ENCODE measurements around the gene LARP4B. TPM values are rescaled to one million over a fixed set of nuclear protein-coding genes. Genes with fewer than 3 reads are reported as not detected.

The LARP4B gene
- polyA plus RNA-seq, 1 donor from 2014 or later: 14.2 TPM

- no peaks in the 10 kb centered on the region for H3F3A ChIP-seq (ENCODE audit: insufficient read depth, low read length, poor library complexity, severe bottlenecking)
- peaks cover 68% of the 10 kb centered on the region for H3K79me2 ChIP-seq (replicated peaks; ENCODE audit: insufficient read depth, low read length)
- H3K4me3 ChIP-seq (ENCODE audit: low read length): no peak overlapping the region
- H3K27ac ChIP-seq (ENCODE audit: low read length): no peak overlapping the region
- no peak overlapping the region for H2AFZ ChIP-seq (ENCODE audit: low read depth, low read length)
- no peak overlapping the region for H3K4me2 ChIP-seq (ENCODE audit: low read length)
- no peaks in the 10 kb centered on the region for H3K27me3 ChIP-seq (ENCODE audit: insufficient read depth, low read depth, low read length)
- no peaks in the 10 kb centered on the region for H3K9me3 ChIP-seq (ENCODE audit: low read length)
- TF ChIP-seq MXI1 (conservative IDR thresholded peaks at IDR 0.05; ENCODE audit: poor library complexity, severe bottlenecking) (no peak), REST (IDR thresholded peaks at IDR 0.05; ENCODE audit: borderline replicate concordance) (no peak), SMC3 (conservative IDR thresholded peaks at IDR 0.05; ENCODE audit: poor library complexity) (no peak), EZH2 (IDR thresholded peaks at IDR 0.05; ENCODE audit: borderline replicate concordance, insufficient read depth, low read length, poor library complexity, severe bottlenecking) (no peak), RAD21 (conservative IDR thresholded peaks at IDR 0.05) (no peak), TAF1 (IDR thresholded peaks at IDR 0.05; ENCODE audit: low read depth) (no peak), EP300 (conservative IDR thresholded peaks at IDR 0.05; ENCODE audit: poor library complexity, severe bottlenecking) (no peak), POLR2AphosphoS5 (IDR thresholded peaks at IDR 0.05) (no peak)
- TF ChIP-seq, protein P1, sequence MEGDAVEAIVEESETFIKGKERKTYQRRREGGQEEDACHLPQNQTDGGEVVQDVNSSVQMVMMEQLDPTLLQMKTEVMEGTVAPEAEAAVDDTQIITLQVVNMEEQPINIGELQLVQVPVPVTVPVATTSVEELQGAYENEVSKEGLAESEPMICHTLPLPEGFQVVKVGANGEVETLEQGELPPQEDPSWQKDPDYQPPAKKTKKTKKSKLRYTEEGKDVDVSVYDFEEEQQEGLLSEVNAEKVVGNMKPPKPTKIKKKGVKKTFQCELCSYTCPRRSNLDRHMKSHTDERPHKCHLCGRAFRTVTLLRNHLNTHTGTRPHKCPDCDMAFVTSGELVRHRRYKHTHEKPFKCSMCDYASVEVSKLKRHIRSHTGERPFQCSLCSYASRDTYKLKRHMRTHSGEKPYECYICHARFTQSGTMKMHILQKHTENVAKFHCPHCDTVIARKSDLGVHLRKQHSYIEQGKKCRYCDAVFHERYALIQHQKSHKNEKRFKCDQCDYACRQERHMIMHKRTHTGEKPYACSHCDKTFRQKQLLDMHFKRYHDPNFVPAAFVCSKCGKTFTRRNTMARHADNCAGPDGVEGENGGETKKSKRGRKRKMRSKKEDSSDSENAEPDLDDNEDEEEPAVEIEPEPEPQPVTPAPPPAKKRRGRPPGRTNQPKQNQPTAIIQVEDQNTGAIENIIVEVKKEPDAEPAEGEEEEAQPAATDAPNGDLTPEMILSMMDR (IDR thresholded peaks at IDR 0.05; ENCODE audit: poor library complexity, severe bottlenecking): no peak
- H3K9ac ChIP-seq (ENCODE audit: low read length): no peak overlapping the region
- no peaks in the 10 kb centered on the region for H3K9me2 ChIP-seq (ENCODE audit: insufficient read depth, low read length)
- H3K36me3 ChIP-seq (ENCODE audit: insufficient read depth, low read length): no peaks in the 10 kb centered on the region
- H4K20me1 ChIP-seq (ENCODE audit: insufficient read depth): peaks cover 4% of the 10 kb centered on the region
Observed at GRCh38 chr10:923844-924523, 7.5 kb downstream of the LARP4B start.

GRCh38 chr10:921471-922414 is 9.8 kb downstream of the LARP4B start:
- Histone ChIP-seq H3F3A (ENCODE audit: insufficient read depth, low read length, poor library complexity, severe bottlenecking) (no peaks in the 10 kb centered on the region), H3K9me3 (ENCODE audit: low read length) (no peaks in the 10 kb centered on the region), H3K36me3 (ENCODE audit: insufficient read depth, low read length) (no peaks in the 10 kb centered on the region), H3K4me2 (ENCODE audit: low read length) (no peak overlapping the region), H2AFZ (ENCODE audit: low read depth, low read length) (no peak overlapping the region), H3K27me3 (ENCODE audit: insufficient read depth, low read depth, low read length) (no peaks in the 10 kb centered on the region), H3K9ac (ENCODE audit: low read length) (no peak overlapping the region), H3K79me2 (replicated peaks; ENCODE audit: insufficient read depth, low read length) (peaks cover 56% of the 10 kb centered on the region), H3K9me2 (ENCODE audit: insufficient read depth, low read length) (no peaks in the 10 kb centered on the region), H3K27ac (ENCODE audit: low read length) (no peak overlapping the region), H4K20me1 (ENCODE audit: insufficient read depth) (peaks cover 4% of the 10 kb centered on the region), H3K4me3 (ENCODE audit: low read length) (no peak overlapping the region)
- no peak for TF ChIP-seq TAF1 (IDR thresholded peaks at IDR 0.05; ENCODE audit: low read depth)
- no peak for TF ChIP-seq EZH2 (IDR thresholded peaks at IDR 0.05; ENCODE audit: borderline replicate concordance, insufficient read depth, low read length, poor library complexity, severe bottlenecking)
- TF ChIP-seq POLR2AphosphoS5 (IDR thresholded peaks at IDR 0.05): no peak
- no peak for TF ChIP-seq EP300 (conservative IDR thresholded peaks at IDR 0.05; ENCODE audit: poor library complexity, severe bottlenecking)
- no peak for TF ChIP-seq RAD21 (conservative IDR thresholded peaks at IDR 0.05)
- TF ChIP-seq, protein P1 (IDR thresholded peaks at IDR 0.05; ENCODE audit: poor library complexity, severe bottlenecking): no peak
- TF ChIP-seq REST (IDR thresholded peaks at IDR 0.05; ENCODE audit: borderline replicate concordance): no peak
- TF ChIP-seq MXI1 (conservative IDR thresholded peaks at IDR 0.05; ENCODE audit: poor library complexity, severe bottlenecking): no peak
- TF ChIP-seq SMC3 (conservative IDR thresholded peaks at IDR 0.05; ENCODE audit: poor library complexity): no peak
